WERI-Rb-1 (cell line): ENCODE measurements around the gene RHBG.

ENCODE experiments used
- DNase-seq: peaks from one replicate; pipeline ENCODE4 v3.0.0-alpha.2; 2020
- H3K27ac ChIP-seq: fragments of 250-450 bp; sonication (Bioruptor Pico); 2 replicates; pipeline ENCODE4 v1.5.1; 2020; ENCODE audit warnings: mild to moderate bottlenecking, moderate library complexity
- H3K27me3 ChIP-seq: fragments of 250-450 bp; sonication (Bioruptor Pico); 2 replicates; pipeline ENCODE4 v1.5.1; 2021; ENCODE audit warnings: mild to moderate bottlenecking, low read depth, moderate library complexity; ENCODE audit not compliant: insufficient read depth, severe bottlenecking
- H3K36me3 ChIP-seq: fragments of 250-450 bp; sonication (Bioruptor Pico); 2 replicates; pipeline ENCODE4 v1.5.1; 2020; ENCODE audit warnings: mild to moderate bottlenecking, moderate library complexity
- H3K4me3 ChIP-seq: 2 replicates; pipeline ENCODE4 v1.5.1; 2011; ENCODE audit warnings: low read depth, mild to moderate bottlenecking, control low read depth, low read length
- H3K9me3 ChIP-seq: fragments of 250-450 bp; sonication (Bioruptor Pico); 2 replicates; pipeline ENCODE4 v1.5.1; 2021; ENCODE audit warnings: mild to moderate bottlenecking, moderate library complexity; ENCODE audit not compliant: severe bottlenecking
- CTCF ChIP-seq: IDR thresholded peaks from 2 replicates; pipeline ENCODE4 v1.5.1; 2011; ENCODE audit warnings: low read depth, mild to moderate bottlenecking, control low read depth, inconsistent platforms, low read length

The RHBG gene

GRCh38 chr1:156402331-156403020 is 33.5 kb downstream of the RHBG start:
- no peaks in the 10 kb centered on the region for H3K36me3 ChIP-seq
- H3K27me3 ChIP-seq: peaks cover 49% of the 10 kb centered on the region
- H3K4me3 ChIP-seq: no peak overlapping the region
- H3K27ac ChIP-seq: no peak overlapping the region
- DNase-seq: no peak
- no peaks in the 10 kb centered on the region for H3K9me3 ChIP-seq
- TF ChIP-seq CTCF: no peak

GRCh38 chr1:156405670-156406069 is 36.7 kb downstream of the RHBG start:
- H3K4me3 ChIP-seq: no peak overlapping the region
- H3K9me3 ChIP-seq: no peaks in the 10 kb centered on the region
- peaks cover 51% of the 10 kb centered on the region for H3K27me3 ChIP-seq
- TF ChIP-seq CTCF: no peak
- H3K27ac ChIP-seq: no peak overlapping the region
- H3K36me3 ChIP-seq: no peaks in the 10 kb centered on the region
- DNase-seq: no peak

GRCh38 chr1:156406251-156406650 is 37.2 kb downstream of the RHBG start:
- peaks cover 57% of the 10 kb centered on the region for H3K27me3 ChIP-seq
- no peaks in the 10 kb centered on the region for H3K36me3 ChIP-seq
- no peak overlapping the region for H3K4me3 ChIP-seq
- H3K9me3 ChIP-seq: no peaks in the 10 kb centered on the region
- TF ChIP-seq CTCF: no peak
- DNase-seq: no peak
- no peak overlapping the region for H3K27ac ChIP-seq

GRCh38 chr1:156407344-156407743 is 38.3 kb downstream of the RHBG start:
- peaks cover 50% of the 10 kb centered on the region for H3K27me3 ChIP-seq
- H3K27ac ChIP-seq: no peak overlapping the region
- no peaks in the 10 kb centered on the region for H3K9me3 ChIP-seq
- no peak overlapping the region for H3K4me3 ChIP-seq
- no peaks in the 10 kb centered on the region for H3K36me3 ChIP-seq
- DNase-seq: no peak
- no peak for TF ChIP-seq CTCF

- Histone ChIP-seq H3K27ac (no peak overlapping the region), H3K27me3 (peaks cover 48% of the 10 kb centered on the region), H3K9me3 (no peaks in the 10 kb centered on the region), H3K4me3 (no peak overlapping the region), H3K36me3 (no peaks in the 10 kb centered on the region)
- no peak for TF ChIP-seq CTCF
- no peak for DNase-seq
These were observed 38.7 kb downstream of the RHBG start for GRCh38 chr1:156407760-156408159.

GRCh38 chr1:156409439-156409838 is 40.4 kb downstream of the RHBG start:
- Histone ChIP-seq H3K27ac (no peak overlapping the region), H3K36me3 (no peaks in the 10 kb centered on the region), H3K9me3 (no peaks in the 10 kb centered on the region), H3K27me3 (peaks cover 39% of the 10 kb centered on the region), H3K4me3 (no peak overlapping the region)
- no peak for TF ChIP-seq CTCF
- no peak for DNase-seq
